Liver (tissue), 9 donors: ENCODE data around the gene WHRN. TPM values are rescaled to one million over a fixed set of nuclear protein-coding genes. Genes with fewer than 3 reads are reported as not detected.

Experiments used
- DNase-seq: peaks from one replicate; pipeline ENCODE4 v3.0.0-alpha.2; 2017; ENCODE audit warnings: low spot score
- H3K27ac ChIP-seq, 2 donors: one replicate each; pipeline ENCODE4 v1.7.0; 2013; ENCODE audit warnings: inconsistent platforms in 2 of 2, low read length in 2 of 2, control low read depth in 1 of 2, low read depth in 1 of 2, mild to moderate bottlenecking in 1 of 2
- H3K27me3 ChIP-seq, 4 donors: one replicate each; pipeline versions ENCODE4 v1.6.1 to v1.7.0; 2013; ENCODE audit warnings: low read length in 3 of 4, inconsistent platforms in 1 of 4, mild to moderate bottlenecking in 1 of 4, moderate library complexity in 1 of 4; ENCODE audit not compliant: control insufficient read depth in 4 of 4, insufficient read depth in 4 of 4
- H3K36me3 ChIP-seq, 4 donors: one replicate each; pipeline versions ENCODE4 v1.6.1 to v1.7.0; 2013; ENCODE audit warnings: low read length in 3 of 4, mild to moderate bottlenecking in 3 of 4, low read depth in 1 of 4, moderate library complexity in 1 of 4; ENCODE audit not compliant: control insufficient read depth in 4 of 4, insufficient read depth in 3 of 4
- H3K4me1 ChIP-seq, 4 donors: one replicate each; pipeline versions ENCODE4 v1.6.1 to v1.7.0; 2013; ENCODE audit warnings: low read length in 3 of 4, mild to moderate bottlenecking in 3 of 4, moderate library complexity in 1 of 4; ENCODE audit not compliant: control insufficient read depth in 4 of 4, insufficient read depth in 4 of 4
- H3K4me3 ChIP-seq, 3 donors: one replicate each; pipeline versions ENCODE4 v1.6.1 to v1.7.0; 2013; ENCODE audit warnings: low read length in 3 of 3, control low read depth in 1 of 3, low read depth in 1 of 3, mild to moderate bottlenecking in 1 of 3
- H3K9ac ChIP-seq, 2 donors: one replicate each; pipeline ENCODE4 v1.7.0; 2013; ENCODE audit warnings: low read length in 2 of 2, mild to moderate bottlenecking in 2 of 2, moderate library complexity in 2 of 2, control low read depth in 1 of 2, low read depth in 1 of 2
- H3K9me3 ChIP-seq, 4 donors: one replicate each; pipeline versions ENCODE4 v1.6.1 to v1.7.0; 2013; ENCODE audit warnings: low read length in 3 of 4; ENCODE audit not compliant: control insufficient read depth in 4 of 4
- EGR1 ChIP-seq, 2 donors: IDR thresholded peaks; 2 replicates each; pipeline ENCODE4 v1.6.1; 2016 to 2018; ENCODE audit warnings: antibody characterized with exemption in 2 of 2, low read depth in 2 of 2
- FOXA1 ChIP-seq: IDR thresholded peaks from 2 replicates; pipeline ENCODE4 v1.6.1; 2016; ENCODE audit warnings: antibody characterized with exemption
- FOXA2 ChIP-seq: IDR thresholded peaks from 2 replicates; pipeline ENCODE4 v1.6.1; 2016; ENCODE audit warnings: antibody characterized with exemption
- GABPA ChIP-seq, 2 donors: IDR thresholded peaks in 1 of 2; conservative IDR thresholded peaks in 1 of 2; 2 replicates each; pipeline ENCODE4 v1.6.1; 2016; ENCODE audit warnings: antibody characterized with exemption in 2 of 2, mild to moderate bottlenecking in 1 of 2, moderate library complexity in 1 of 2
- HNF4A ChIP-seq, 2 donors: conservative IDR thresholded peaks; 2 replicates each; pipeline ENCODE4 v1.6.1; 2016; ENCODE audit warnings: antibody characterized with exemption in 2 of 2, mild to moderate bottlenecking in 2 of 2
- HNF4G ChIP-seq: IDR thresholded peaks from 2 replicates; pipeline ENCODE4 v1.6.1; 2016; ENCODE audit warnings: antibody characterized with exemption
- JUND ChIP-seq, 2 donors: IDR thresholded peaks; 2 replicates each; pipeline ENCODE4 v1.6.1; 2016; ENCODE audit warnings: antibody characterized with exemption in 2 of 2
- MAX ChIP-seq: IDR thresholded peaks from 2 replicates; pipeline ENCODE4 v1.6.1; 2016; ENCODE audit warnings: antibody characterized with exemption
- NR2F2 ChIP-seq: IDR thresholded peaks from 2 replicates; pipeline ENCODE4 v1.6.1; 2016; ENCODE audit warnings: antibody characterized with exemption
- RAD21 ChIP-seq, 2 donors: IDR thresholded peaks; 2 replicates each; pipeline ENCODE4 v1.6.1; 2016; ENCODE audit warnings: antibody characterized with exemption in 2 of 2, mild to moderate bottlenecking in 2 of 2
- REST ChIP-seq: IDR thresholded peaks from 2 replicates; pipeline ENCODE4 v1.6.1; 2016; ENCODE audit warnings: antibody characterized with exemption, mild to moderate bottlenecking
- RXRA ChIP-seq, 2 donors: IDR thresholded peaks; 2 replicates each; pipeline ENCODE4 v1.6.1; 2017 to 2018; ENCODE audit warnings: antibody characterized with exemption in 2 of 2, mild to moderate bottlenecking in 1 of 2
- SP1 ChIP-seq: IDR thresholded peaks from 2 replicates; pipeline ENCODE4 v1.6.1; 2018; ENCODE audit warnings: antibody characterized with exemption, mild to moderate bottlenecking
- TAF1 ChIP-seq: conservative IDR thresholded peaks from 2 replicates; pipeline ENCODE4 v1.6.1; 2016; ENCODE audit warnings: antibody characterized with exemption, mild to moderate bottlenecking
- YY1 ChIP-seq: IDR thresholded peaks from 2 replicates; pipeline ENCODE4 v1.6.1; 2016; ENCODE audit warnings: antibody characterized with exemption, mild to moderate bottlenecking
- WGBS: extraction: QIAGEN DNeasy Blood & Tissue Kit; methylation state at CpG from one replicate; pipeline ENCODE4 v1.1.7; 2013; 5-methylcytosine and 5-hydroxymethylcytosine counted together
- polyA plus RNA-seq, 2 donors: library from polyadenylated mRNA; stranded (reverse) in 1 of 2; unstranded in 1 of 2; fragments of 200-250 nt in 1 of 2; fragments of >200 nt in 1 of 2; fragmentation: Nextera tagmentation in 1 of 2; extraction: Ambion mirVana in 1 of 2; gene quantifications; one replicate each; pipeline versions ENCODE4 v1.2.1 to v1.2.3, GENCODE V29; 2013 to 2015
- total RNA-seq, 2 donors: library from RNA; depleted of rRNA; stranded (reverse); fragments of >200 nt; gene quantifications; one replicate each; pipeline ENCODE4 v1.2.3, GENCODE V29; 2014
- TF ChIP-seq, protein P1 (sequence below): fragments of 150-350 bp; IDR thresholded peaks from 2 replicates; pipeline ENCODE4 v1.5.1; 2017; ENCODE audit warnings: improper control_type of control experiment, low read depth, low read length; ENCODE audit not compliant: missing input control
- TF ChIP-seq, protein P2 (sequence below): IDR thresholded peaks from 2 replicates; pipeline ENCODE4 v1.6.1; 2016; ENCODE audit warnings: antibody characterized with exemption
- TF ChIP-seq, protein P3 (sequence below): IDR thresholded peaks from 2 replicates; pipeline ENCODE4 v1.6.1; 2016; ENCODE audit warnings: antibody characterized with exemption
- donor health status: healthy.
- donor health status: healthy.
- donor health status: healthy.
- donor health status: healthy.
- donor health status: healthy.

Gene WHRN
- total and polyA plus RNA-seq, 4 donors = 0.42 to 1.9 (median 0.88) TPM

GRCh38 chr9:114503522-114504340 is 1.5 kb downstream of the WHRN start:
- no peaks in the 10 kb centered on the region for H3K9me3 ChIP-seq
- DNase-seq = no peak
- H3K4me1 ChIP-seq = peaks cover 3 to 12% (median 5%) of the 10 kb centered on the region in 4 donors
- H3K36me3 ChIP-seq = no peaks in the 10 kb centered on the region
- H3K4me3 ChIP-seq = no peak overlapping the region
- H3K9ac ChIP-seq = no peak overlapping the region
- TF ChIP-seq RAD21 (IDR thresholded peaks at IDR 0.05) = no peak
- TF ChIP-seq FOXA2 = no peak
- no peak for TF ChIP-seq MAX
- TF ChIP-seq, protein P1, sequence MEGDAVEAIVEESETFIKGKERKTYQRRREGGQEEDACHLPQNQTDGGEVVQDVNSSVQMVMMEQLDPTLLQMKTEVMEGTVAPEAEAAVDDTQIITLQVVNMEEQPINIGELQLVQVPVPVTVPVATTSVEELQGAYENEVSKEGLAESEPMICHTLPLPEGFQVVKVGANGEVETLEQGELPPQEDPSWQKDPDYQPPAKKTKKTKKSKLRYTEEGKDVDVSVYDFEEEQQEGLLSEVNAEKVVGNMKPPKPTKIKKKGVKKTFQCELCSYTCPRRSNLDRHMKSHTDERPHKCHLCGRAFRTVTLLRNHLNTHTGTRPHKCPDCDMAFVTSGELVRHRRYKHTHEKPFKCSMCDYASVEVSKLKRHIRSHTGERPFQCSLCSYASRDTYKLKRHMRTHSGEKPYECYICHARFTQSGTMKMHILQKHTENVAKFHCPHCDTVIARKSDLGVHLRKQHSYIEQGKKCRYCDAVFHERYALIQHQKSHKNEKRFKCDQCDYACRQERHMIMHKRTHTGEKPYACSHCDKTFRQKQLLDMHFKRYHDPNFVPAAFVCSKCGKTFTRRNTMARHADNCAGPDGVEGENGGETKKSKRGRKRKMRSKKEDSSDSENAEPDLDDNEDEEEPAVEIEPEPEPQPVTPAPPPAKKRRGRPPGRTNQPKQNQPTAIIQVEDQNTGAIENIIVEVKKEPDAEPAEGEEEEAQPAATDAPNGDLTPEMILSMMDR = no peak
- no peak for TF ChIP-seq YY1
- TF ChIP-seq REST = no peak
- no peak for TF ChIP-seq RXRA (IDR thresholded peaks at IDR 0.05)
- no peak for TF ChIP-seq HNF4A (conservative IDR thresholded peaks at IDR 0.05)
- no peak for TF ChIP-seq SP1
- TF ChIP-seq FOXA1 = no peak
- TF ChIP-seq GABPA (IDR thresholded peaks at IDR 0.05 in 1 of 2, conservative IDR thresholded peaks at IDR 0.05 in 1 of 2) = no peak
- no peak for TF ChIP-seq NR2F2
- TF ChIP-seq, protein P2, sequence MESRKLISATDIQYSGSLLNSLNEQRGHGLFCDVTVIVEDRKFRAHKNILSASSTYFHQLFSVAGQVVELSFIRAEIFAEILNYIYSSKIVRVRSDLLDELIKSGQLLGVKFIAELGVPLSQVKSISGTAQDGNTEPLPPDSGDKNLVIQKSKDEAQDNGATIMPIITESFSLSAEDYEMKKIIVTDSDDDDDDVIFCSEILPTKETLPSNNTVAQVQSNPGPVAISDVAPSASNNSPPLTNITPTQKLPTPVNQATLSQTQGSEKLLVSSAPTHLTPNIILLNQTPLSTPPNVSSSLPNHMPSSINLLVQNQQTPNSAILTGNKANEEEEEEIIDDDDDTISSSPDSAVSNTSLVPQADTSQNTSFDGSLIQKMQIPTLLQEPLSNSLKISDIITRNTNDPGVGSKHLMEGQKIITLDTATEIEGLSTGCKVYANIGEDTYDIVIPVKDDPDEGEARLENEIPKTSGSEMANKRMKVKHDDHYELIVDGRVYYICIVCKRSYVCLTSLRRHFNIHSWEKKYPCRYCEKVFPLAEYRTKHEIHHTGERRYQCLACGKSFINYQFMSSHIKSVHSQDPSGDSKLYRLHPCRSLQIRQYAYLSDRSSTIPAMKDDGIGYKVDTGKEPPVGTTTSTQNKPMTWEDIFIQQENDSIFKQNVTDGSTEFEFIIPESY = no peak
- no peak for TF ChIP-seq TAF1
- TF ChIP-seq EGR1 (IDR thresholded peaks at IDR 0.05; ENCODE audit: low read depth in 2 of 2) = no peak
- TF ChIP-seq JUND (IDR thresholded peaks at IDR 0.05) = no peak
- TF ChIP-seq, protein P3, sequence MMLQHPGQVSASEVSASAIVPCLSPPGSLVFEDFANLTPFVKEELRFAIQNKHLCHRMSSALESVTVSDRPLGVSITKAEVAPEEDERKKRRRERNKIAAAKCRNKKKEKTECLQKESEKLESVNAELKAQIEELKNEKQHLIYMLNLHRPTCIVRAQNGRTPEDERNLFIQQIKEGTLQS = no peak
- TF ChIP-seq HNF4G = no peak
- 84% methylated on average over 18 of the region's 18 CpGs for WGBS
- H3K27me3 ChIP-seq = no peaks in the 10 kb centered on the region
- H3K27ac ChIP-seq = no peak overlapping the region
